Activated CD8-positive, alpha-beta memory T cell treated with anti-CD3 and anti-CD28 coated beads for 24 hours (primary cell): ENCODE results near the gene DKKL1.
A peak's percentile ranks its signal among the peaks of the same experiment; 100 is the strongest.

ENCODE experiments used
- DNase-seq: peaks from one replicate; pipeline ENCODE4 v3.0.0-alpha.2; 2020

DKKL1 gene

GRCh38 chr19:49363268-49364082 lies at the start of gene DKKL1:
Gene DKKL1, plus strand, starts transcription at chr19:49363877. Its CDS starts 122 bp downstream, at chr19:49363999.
- DNase-seq = peak; percentile 89

GRCh38 chr19:49315111-49315510 lies 48.6 kb upstream of the DKKL1 start:
- no peak for DNase-seq

GRCh38 chr19:49316284-49316683 lies 47.4 kb upstream of the DKKL1 start:
- no peak for DNase-seq

- no peak for DNase-seq
These were observed 45.4 kb upstream of the DKKL1 start for GRCh38 chr19:49318296-49318695.

- DNase-seq = peak; percentile 28
These were observed 38.7 kb upstream of the DKKL1 start, which contains the start of gene SLC6A16 for GRCh38 chr19:49324801-49325576. Gene SLC6A16, minus strand, starts transcription at chr19:49325191. Its CDS starts 13,844 bp downstream, at chr19:49311347.

GRCh38 chr19:49325756-49326155 lies 37.9 kb upstream of the DKKL1 start:
- DNase-seq = peak; percentile 24

GRCh38 chr19:49326165-49326704 lies 37.4 kb upstream of the DKKL1 start:
- no peak for DNase-seq

GRCh38 chr19:49327878-49328544 lies 35.7 kb upstream of the DKKL1 start:
- DNase-seq = peak; percentile 67

GRCh38 chr19:49328741-49329140 lies 34.9 kb upstream of the DKKL1 start:
- peak; percentile 19 for DNase-seq

- peak; percentile 49 for DNase-seq
These were observed 32.5 kb upstream of the DKKL1 start for GRCh38 chr19:49331187-49331586.

GRCh38 chr19:49331616-49332055 lies 32.0 kb upstream of the DKKL1 start:
- peak; percentile 68 for DNase-seq

- peak; percentile 56 for DNase-seq
These were observed 30.8 kb upstream of the DKKL1 start for GRCh38 chr19:49332691-49333417.

GRCh38 chr19:49333418-49333805 lies 30.3 kb upstream of the DKKL1 start:
- DNase-seq = no peak

GRCh38 chr19:49333811-49334288 lies 29.8 kb upstream of the DKKL1 start:
- peak; percentile 84 for DNase-seq

GRCh38 chr19:49335071-49335783 lies 28.4 kb upstream of the DKKL1 start, which contains the start of gene CD37:
Gene CD37, plus strand, starts transcription at chr19:49335406. Its CDS starts 135 bp downstream, at chr19:49335541.
- DNase-seq = peak; percentile 85

GRCh38 chr19:49335784-49336481 lies 27.7 kb upstream of the DKKL1 start:
- peak; percentile 52 for DNase-seq

GRCh38 chr19:49336482-49337266 lies 27.0 kb upstream of the DKKL1 start:
- DNase-seq = peak; percentile 51

- peak; percentile 38 for DNase-seq
These were observed 26.2 kb upstream of the DKKL1 start for GRCh38 chr19:49337267-49338022.
